ENCODE results near the gene PPP2R5C.

DNA sequence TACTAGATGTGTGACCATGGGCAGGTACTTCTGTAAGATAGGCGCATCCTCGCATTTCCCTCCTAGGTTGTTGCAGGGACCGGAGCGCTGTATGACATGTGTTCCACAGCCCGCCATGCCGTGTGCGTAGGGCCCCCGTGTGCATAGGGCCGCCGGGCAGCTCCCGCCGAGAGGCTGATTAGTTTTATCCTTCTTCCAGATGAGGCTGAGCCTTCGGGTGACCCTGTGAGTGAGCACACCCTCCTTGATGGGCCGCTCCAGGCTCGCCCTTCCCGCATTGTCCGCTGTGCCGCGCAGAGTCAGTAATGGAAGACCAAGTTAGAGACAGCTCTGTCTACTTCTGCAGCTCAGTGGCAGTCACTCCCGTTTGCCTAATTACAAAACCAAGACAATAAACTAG is 130.0 kb downstream of the PPP2R5C start:
- TF ChIP-seq CEBPB (tag; IDR thresholded peaks at IDR 0.05) (no peak), TEAD1 (CRISPR knock-in tag; IDR thresholded peaks at IDR 0.05) (no peak), CTCF (IDR thresholded peaks at IDR 0.05 in 2 of 3, conservative IDR thresholded peaks at IDR 0.05 in 1 of 3; ENCODE audit: insufficient read depth in 2 of 3, low read depth in 1 of 3, low read length in 3 of 3) (no peak), EP300 (IDR thresholded peaks at IDR 0.05; ENCODE audit: low read length) (no peak), ZBTB7A (IDR thresholded peaks at IDR 0.05; ENCODE audit: borderline replicate concordance, control insufficient read depth, low read depth, low read length) (no peak)
- TF ChIP-seq, protein P1, sequence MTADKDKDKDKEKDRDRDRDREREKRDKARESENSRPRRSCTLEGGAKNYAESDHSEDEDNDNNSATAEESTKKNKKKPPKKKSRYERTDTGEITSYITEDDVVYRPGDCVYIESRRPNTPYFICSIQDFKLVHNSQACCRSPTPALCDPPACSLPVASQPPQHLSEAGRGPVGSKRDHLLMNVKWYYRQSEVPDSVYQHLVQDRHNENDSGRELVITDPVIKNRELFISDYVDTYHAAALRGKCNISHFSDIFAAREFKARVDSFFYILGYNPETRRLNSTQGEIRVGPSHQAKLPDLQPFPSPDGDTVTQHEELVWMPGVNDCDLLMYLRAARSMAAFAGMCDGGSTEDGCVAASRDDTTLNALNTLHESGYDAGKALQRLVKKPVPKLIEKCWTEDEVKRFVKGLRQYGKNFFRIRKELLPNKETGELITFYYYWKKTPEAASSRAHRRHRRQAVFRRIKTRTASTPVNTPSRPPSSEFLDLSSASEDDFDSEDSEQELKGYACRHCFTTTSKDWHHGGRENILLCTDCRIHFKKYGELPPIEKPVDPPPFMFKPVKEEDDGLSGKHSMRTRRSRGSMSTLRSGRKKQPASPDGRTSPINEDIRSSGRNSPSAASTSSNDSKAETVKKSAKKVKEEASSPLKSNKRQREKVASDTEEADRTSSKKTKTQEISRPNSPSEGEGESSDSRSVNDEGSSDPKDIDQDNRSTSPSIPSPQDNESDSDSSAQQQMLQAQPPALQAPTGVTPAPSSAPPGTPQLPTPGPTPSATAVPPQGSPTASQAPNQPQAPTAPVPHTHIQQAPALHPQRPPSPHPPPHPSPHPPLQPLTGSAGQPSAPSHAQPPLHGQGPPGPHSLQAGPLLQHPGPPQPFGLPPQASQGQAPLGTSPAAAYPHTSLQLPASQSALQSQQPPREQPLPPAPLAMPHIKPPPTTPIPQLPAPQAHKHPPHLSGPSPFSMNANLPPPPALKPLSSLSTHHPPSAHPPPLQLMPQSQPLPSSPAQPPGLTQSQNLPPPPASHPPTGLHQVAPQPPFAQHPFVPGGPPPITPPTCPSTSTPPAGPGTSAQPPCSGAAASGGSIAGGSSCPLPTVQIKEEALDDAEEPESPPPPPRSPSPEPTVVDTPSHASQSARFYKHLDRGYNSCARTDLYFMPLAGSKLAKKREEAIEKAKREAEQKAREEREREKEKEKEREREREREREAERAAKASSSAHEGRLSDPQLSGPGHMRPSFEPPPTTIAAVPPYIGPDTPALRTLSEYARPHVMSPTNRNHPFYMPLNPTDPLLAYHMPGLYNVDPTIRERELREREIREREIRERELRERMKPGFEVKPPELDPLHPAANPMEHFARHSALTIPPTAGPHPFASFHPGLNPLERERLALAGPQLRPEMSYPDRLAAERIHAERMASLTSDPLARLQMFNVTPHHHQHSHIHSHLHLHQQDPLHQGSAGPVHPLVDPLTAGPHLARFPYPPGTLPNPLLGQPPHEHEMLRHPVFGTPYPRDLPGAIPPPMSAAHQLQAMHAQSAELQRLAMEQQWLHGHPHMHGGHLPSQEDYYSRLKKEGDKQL (CRISPR knock-in tag; IDR thresholded peaks at IDR 0.05; ENCODE audit: borderline replicate concordance) = no peak
